Esophagus squamous epithelium (tissue), 4 donors: ENCODE data around the gene SLC43A3.

Source experiments
- POLR2A ChIP-seq, 4 donors: fragments of 450-650 bp; IDR thresholded peaks; one replicate each; pipeline ENCODE4 v1.6.1; 2017; ENCODE audit warnings: antibody characterized with exemption in 4 of 4, mild to moderate bottlenecking in 4 of 4, moderate library complexity in 3 of 4
- TF ChIP-seq, protein P1 (sequence below), 6 experiments: fragments of 450-650 bp in 4 of 6; fragments of 200-600 bp in 2 of 6; sonication (generic) in 2 of 6; IDR thresholded peaks; one replicate each; pipeline ENCODE4 v1.5.1; 2016 to 2019; ENCODE audit warnings: antibody characterized with exemption in 6 of 6, mild to moderate bottlenecking in 4 of 6, moderate library complexity in 4 of 6

GRCh38 chr11:57363131-57364080, 63.5 kb downstream of the SLC43A3 start:
- TF ChIP-seq, protein P1, sequence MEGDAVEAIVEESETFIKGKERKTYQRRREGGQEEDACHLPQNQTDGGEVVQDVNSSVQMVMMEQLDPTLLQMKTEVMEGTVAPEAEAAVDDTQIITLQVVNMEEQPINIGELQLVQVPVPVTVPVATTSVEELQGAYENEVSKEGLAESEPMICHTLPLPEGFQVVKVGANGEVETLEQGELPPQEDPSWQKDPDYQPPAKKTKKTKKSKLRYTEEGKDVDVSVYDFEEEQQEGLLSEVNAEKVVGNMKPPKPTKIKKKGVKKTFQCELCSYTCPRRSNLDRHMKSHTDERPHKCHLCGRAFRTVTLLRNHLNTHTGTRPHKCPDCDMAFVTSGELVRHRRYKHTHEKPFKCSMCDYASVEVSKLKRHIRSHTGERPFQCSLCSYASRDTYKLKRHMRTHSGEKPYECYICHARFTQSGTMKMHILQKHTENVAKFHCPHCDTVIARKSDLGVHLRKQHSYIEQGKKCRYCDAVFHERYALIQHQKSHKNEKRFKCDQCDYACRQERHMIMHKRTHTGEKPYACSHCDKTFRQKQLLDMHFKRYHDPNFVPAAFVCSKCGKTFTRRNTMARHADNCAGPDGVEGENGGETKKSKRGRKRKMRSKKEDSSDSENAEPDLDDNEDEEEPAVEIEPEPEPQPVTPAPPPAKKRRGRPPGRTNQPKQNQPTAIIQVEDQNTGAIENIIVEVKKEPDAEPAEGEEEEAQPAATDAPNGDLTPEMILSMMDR (IDR thresholded peaks at IDR 0.05) = no peak
- no peak for TF ChIP-seq POLR2A (IDR thresholded peaks at IDR 0.05)
